ENCODE results near the gene TMEM52. TPM values are rescaled to one million over a fixed set of nuclear protein-coding genes. Genes with fewer than 3 reads are reported as not detected.

Gene TMEM52
- total RNA-seq, 1 donor = 0.31 TPM

- no peaks in the 10 kb centered on the region for H3K27me3 ChIP-seq (ENCODE audit: insufficient read depth, low read length)
- H3K4me1 ChIP-seq (ENCODE audit: insufficient read depth, low read length) = peaks cover 17% of the 10 kb centered on the region
- H3K4me3 ChIP-seq (ENCODE audit: low read length) = no peak overlapping the region
- no peaks in the 10 kb centered on the region for H3K9me3 ChIP-seq (ENCODE audit: low read depth, low read length)
These were observed 2.2 kb downstream of the TMEM52 start for GRCh38 chr1:1916851-1917251.

GRCh38 chr1:1915911-1916840 is 2.9 kb downstream of the TMEM52 start:
- Histone ChIP-seq H3K4me3 (ENCODE audit: low read length) (no peak overlapping the region), H3K27me3 (ENCODE audit: insufficient read depth, low read length) (no peaks in the 10 kb centered on the region), H3K9me3 (ENCODE audit: low read depth, low read length) (no peaks in the 10 kb centered on the region), H3K4me1 (ENCODE audit: insufficient read depth, low read length) (peaks cover 17% of the 10 kb centered on the region)

DNA sequence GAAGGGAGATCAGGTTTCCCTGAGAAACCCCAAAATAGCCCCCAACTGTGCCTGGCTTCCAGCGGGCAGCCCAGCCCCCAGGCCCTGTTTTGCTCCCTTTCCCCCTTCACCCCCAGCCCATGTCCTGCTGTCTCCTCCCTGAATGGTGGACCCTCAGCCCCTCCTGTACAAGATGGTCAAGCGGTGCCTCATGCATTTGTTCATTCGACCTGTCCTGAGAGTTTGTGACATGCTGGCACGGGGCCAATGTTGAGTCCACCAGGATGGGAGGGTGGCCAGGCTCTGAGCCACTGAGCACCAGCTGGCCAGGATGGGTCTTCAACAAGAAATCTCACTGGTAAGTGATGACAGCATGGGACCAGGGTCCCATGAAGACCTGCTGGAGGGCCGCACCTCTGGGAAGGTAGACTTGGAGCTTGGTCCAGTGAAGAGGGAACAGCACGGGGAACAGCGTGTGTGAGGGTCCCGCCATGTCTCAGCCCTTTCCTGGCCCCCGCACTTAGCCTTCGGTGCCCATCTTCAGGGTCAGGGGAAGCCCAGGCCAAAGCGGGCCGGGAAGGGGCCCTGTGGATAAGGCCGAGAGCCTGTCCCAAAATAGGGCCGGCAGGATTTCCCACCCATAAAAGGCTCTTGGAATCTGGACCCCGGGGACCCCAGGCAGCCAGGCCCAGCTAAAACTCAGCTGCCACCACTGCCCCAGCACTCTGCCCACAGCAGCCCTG is 3.9 kb downstream of the TMEM52 start, which contains the start of gene CALML6:
Gene CALML6 (plus strand): TSS at position 290 of the 722 bp plus-strand sequence. CDS start 21 bp downstream, at position 311.
- H3K27me3 ChIP-seq (ENCODE audit: insufficient read depth, low read length) = no peaks in the 10 kb centered on the region

GRCh38 chr1:1914101-1914970 is 4.7 kb downstream of the TMEM52 start:
- Histone ChIP-seq H3K4me3 (ENCODE audit: low read length) (no peak overlapping the region), H3K9me3 (ENCODE audit: low read depth, low read length) (no peaks in the 10 kb centered on the region), H3K4me1 (ENCODE audit: insufficient read depth, low read length) (peaks cover 17% of the 10 kb centered on the region), H3K27me3 (ENCODE audit: insufficient read depth, low read length) (no peaks in the 10 kb centered on the region)

More for the DNA sequence above, 3.9 kb downstream of the TMEM52 start, which contains the start of gene CALML6:
- Histone ChIP-seq H3K4me3 (ENCODE audit: low read length) (no peak within 1 kb of the TSS), H3K9me3 (ENCODE audit: low read depth, low read length) (no peaks in the 10 kb centered on the region), H3K4me1 (ENCODE audit: insufficient read depth, low read length) (peaks cover 17% of the 10 kb centered on the region)

- H3K4me1 ChIP-seq (ENCODE audit: insufficient read depth, low read length) = peaks cover 16% of the 10 kb centered on the region
- no peaks in the 10 kb centered on the region for H3K9me3 ChIP-seq (ENCODE audit: low read depth, low read length)
- no peak overlapping the region for H3K4me3 ChIP-seq (ENCODE audit: low read length)
- H3K27me3 ChIP-seq (ENCODE audit: insufficient read depth, low read length) = no peaks in the 10 kb centered on the region
These were observed 7.6 kb downstream of the TMEM52 start for GRCh38 chr1:1911350-1912041.

- no peak overlapping the region for H3K4me3 ChIP-seq (ENCODE audit: low read length)
- peaks cover 21% of the 10 kb centered on the region for H3K4me1 ChIP-seq (ENCODE audit: insufficient read depth, low read length)
- no peaks in the 10 kb centered on the region for H3K9me3 ChIP-seq (ENCODE audit: low read depth, low read length)
- no peaks in the 10 kb centered on the region for H3K27me3 ChIP-seq (ENCODE audit: insufficient read depth, low read length)
These were observed 8.3 kb downstream of the TMEM52 start for GRCh38 chr1:1910651-1911331.

DNA sequence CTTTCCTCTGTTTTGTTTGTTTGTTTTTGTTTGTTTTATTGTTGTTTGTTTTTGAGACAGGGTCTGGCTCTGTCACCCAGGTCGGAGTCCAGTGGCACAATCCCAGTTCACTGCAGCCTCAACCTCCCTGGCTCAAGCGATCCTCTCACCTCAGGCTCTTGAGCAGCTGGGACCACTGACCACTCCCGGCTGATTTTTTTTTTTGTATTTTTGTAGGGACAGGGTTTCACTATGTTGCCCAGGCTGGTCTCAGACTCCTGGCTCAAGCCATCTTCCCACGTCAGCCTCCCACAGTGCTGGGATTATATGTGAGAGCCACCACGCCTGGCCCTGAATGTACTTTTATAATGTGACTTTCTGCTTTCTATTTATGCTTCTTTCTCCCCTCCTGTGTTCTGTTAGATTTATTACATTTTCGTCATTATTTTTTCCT is 9.0 kb downstream of the TMEM52 start:
- H3K4me1 ChIP-seq (ENCODE audit: insufficient read depth, low read length) = peaks cover 21% of the 10 kb centered on the region
- H3K4me3 ChIP-seq (ENCODE audit: low read length) = no peak overlapping the region
- no peaks in the 10 kb centered on the region for H3K9me3 ChIP-seq (ENCODE audit: low read depth, low read length)
- no peaks in the 10 kb centered on the region for H3K27me3 ChIP-seq (ENCODE audit: insufficient read depth, low read length)

DNA sequence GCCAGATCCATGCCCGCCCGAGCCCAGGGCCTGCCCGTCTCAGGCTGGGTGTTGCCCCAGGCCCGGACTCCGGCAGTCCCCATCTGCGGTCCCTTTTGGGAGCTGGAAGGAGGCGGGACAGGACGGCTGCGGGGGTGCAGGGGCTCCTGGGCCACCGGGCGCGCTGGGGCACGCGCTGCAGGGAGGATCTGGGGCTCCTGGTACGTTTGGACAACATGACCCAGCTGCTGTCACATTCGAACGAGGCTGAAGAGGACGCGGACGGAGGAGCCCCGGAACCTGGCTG is 10.6 kb downstream of the TMEM52 start:
- no peaks in the 10 kb centered on the region for H3K27me3 ChIP-seq (ENCODE audit: insufficient read depth, low read length)
- peak overlapping the region; percentile 60 for H3K4me3 ChIP-seq (ENCODE audit: low read length)
- H3K4me1 ChIP-seq (ENCODE audit: insufficient read depth, low read length) = peaks cover 21% of the 10 kb centered on the region
- no peaks in the 10 kb centered on the region for H3K9me3 ChIP-seq (ENCODE audit: low read depth, low read length)

GRCh38 chr1:1907098-1907736 is 11.9 kb downstream of the TMEM52 start:
- H3K27me3 ChIP-seq (ENCODE audit: insufficient read depth, low read length) = no peaks in the 10 kb centered on the region
- peaks cover 21% of the 10 kb centered on the region for H3K4me1 ChIP-seq (ENCODE audit: insufficient read depth, low read length)
- no peak overlapping the region for H3K4me3 ChIP-seq (ENCODE audit: low read length)
- H3K9me3 ChIP-seq (ENCODE audit: low read depth, low read length) = no peaks in the 10 kb centered on the region

DNA sequence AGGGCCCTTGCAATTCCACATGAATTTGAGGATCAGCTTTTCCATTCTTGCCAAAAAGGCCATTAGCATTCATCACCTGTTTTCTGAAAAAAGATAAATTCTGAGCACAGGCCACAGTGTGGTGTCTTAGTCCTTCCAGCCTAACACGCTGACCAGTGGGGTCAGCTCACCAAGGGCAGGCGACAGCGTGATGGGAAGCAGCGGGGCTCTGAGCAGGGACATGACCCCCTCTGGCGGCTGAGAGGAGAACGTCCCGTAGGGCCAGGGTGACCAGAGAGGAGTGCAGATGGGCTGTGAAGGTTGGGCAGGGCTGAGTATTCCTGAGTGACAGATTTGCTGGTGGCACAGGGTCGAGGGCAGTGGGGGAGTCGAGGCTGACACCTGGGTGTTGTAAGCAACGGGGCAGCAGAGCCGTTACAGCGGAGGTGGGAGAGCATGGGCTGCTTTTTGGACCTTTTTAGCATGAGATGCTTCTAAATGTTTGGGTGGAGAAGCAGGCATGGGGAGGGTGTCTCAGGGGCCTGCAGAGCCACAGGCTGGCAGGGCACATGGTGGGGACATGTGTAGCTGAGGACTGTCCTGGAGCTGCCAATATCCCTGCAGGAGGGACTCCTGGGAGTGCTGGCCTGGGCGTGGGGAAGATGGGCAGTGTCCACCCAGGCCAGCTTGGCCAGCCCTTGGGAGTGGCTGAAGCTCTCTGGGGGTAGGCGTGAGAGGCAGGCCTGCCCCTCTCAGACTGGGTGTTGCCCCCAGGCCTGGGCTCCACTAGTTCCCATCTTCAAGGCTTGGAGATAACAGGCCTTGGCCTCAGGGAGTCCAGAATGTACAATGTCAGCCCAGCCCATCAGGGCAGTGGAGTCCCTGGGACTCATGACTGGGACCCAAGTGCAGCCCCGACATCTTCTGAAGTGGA is 12.6 kb downstream of the TMEM52 start:
- Histone ChIP-seq H3K4me1 (ENCODE audit: insufficient read depth, low read length) (peaks cover 21% of the 10 kb centered on the region), H3K9me3 (ENCODE audit: low read depth, low read length) (no peaks in the 10 kb centered on the region), H3K4me3 (ENCODE audit: low read length) (no peak overlapping the region), H3K27me3 (ENCODE audit: insufficient read depth, low read length) (no peaks in the 10 kb centered on the region)

GRCh38 chr1:1903224-1903623 is 15.9 kb downstream of the TMEM52 start:
- H3K9me3 ChIP-seq (ENCODE audit: low read depth, low read length) = no peaks in the 10 kb centered on the region
- H3K4me1 ChIP-seq (ENCODE audit: insufficient read depth, low read length) = peaks cover 17% of the 10 kb centered on the region
- H3K27me3 ChIP-seq (ENCODE audit: insufficient read depth, low read length) = no peaks in the 10 kb centered on the region
- H3K4me3 ChIP-seq (ENCODE audit: low read length) = no peak overlapping the region

- Histone ChIP-seq H3K27me3 (ENCODE audit: insufficient read depth, low read length) (no peaks in the 10 kb centered on the region), H3K4me1 (ENCODE audit: insufficient read depth, low read length) (peaks cover 12% of the 10 kb centered on the region), H3K9me3 (ENCODE audit: low read depth, low read length) (no peaks in the 10 kb centered on the region), H3K4me3 (ENCODE audit: low read length) (no peak overlapping the region)
These were observed 17.3 kb downstream of the TMEM52 start for GRCh38 chr1:1901641-1902294.
